KMS-11 (cell line): Measurements from ENCODE around the gene CORO6.

Experiments used
- H2AFZ ChIP-seq: fragments of 200-600 bp; sonication (generic); 2 replicates; pipeline ENCODE4 v1.6.1; 2016; ENCODE audit warnings: antibody characterized with exemption, mixed run types, low read depth
- H3K27ac ChIP-seq: fragments of 200-600 bp; sonication (generic); 2 replicates; pipeline ENCODE4 v1.6.1; 2016; ENCODE audit warnings: mild to moderate bottlenecking, mixed run types
- H3K27me3 ChIP-seq: fragments of 200-600 bp; sonication (generic); 2 replicates; pipeline ENCODE4 v1.6.1; 2017; ENCODE audit warnings: mild to moderate bottlenecking, low read depth, mixed run types, moderate library complexity; ENCODE audit not compliant: insufficient read depth
- H3K36me3 ChIP-seq: fragments of 200-600 bp; sonication (generic); 2 replicates; pipeline ENCODE4 v1.6.1; 2017; ENCODE audit warnings: mild to moderate bottlenecking, mixed run types; ENCODE audit not compliant: insufficient read depth
- H3K4me1 ChIP-seq: fragments of 200-600 bp; sonication (generic); 2 replicates; pipeline ENCODE4 v1.6.1; 2016; ENCODE audit warnings: mild to moderate bottlenecking, low read depth, mixed run types; ENCODE audit not compliant: poor library complexity, severe bottlenecking
- H3K4me2 ChIP-seq: fragments of 200-600 bp; sonication (generic); 2 replicates; pipeline ENCODE4 v1.7.0; 2016; ENCODE audit warnings: mild to moderate bottlenecking, mixed run types
- H3K4me3 ChIP-seq: fragments of 200-600 bp; sonication (generic); IDR thresholded peaks from 2 replicates; pipeline ENCODE4 v1.6.1; 2017; ENCODE audit warnings: low read depth, low read length, mixed read lengths; ENCODE audit not compliant: insufficient read depth
- H3K79me2 ChIP-seq: fragments of 200-600 bp; sonication (generic); 2 replicates; pipeline ENCODE4 v1.6.1; 2016; ENCODE audit warnings: low read depth, mixed run types; ENCODE audit not compliant: insufficient read depth
- H3K9ac ChIP-seq: fragments of 200-600 bp; sonication (generic); 2 replicates; pipeline ENCODE4 v1.6.1; 2016; ENCODE audit warnings: mild to moderate bottlenecking, mixed run types
- H4K20me1 ChIP-seq: fragments of 200-600 bp; sonication (generic); 2 replicates; pipeline ENCODE4 v1.6.1; 2016; ENCODE audit warnings: mild to moderate bottlenecking, mixed run types; ENCODE audit not compliant: insufficient read depth
- TF ChIP-seq, protein P1 (sequence below): fragments of 200-600 bp; sonication (generic); conservative IDR thresholded peaks from 2 replicates; pipeline ENCODE4 v1.6.1; 2017; ENCODE audit warnings: low read depth, mild to moderate bottlenecking, antibody characterized with exemption, low read length, moderate library complexity, mixed read lengths

The CORO6 gene

DNA sequence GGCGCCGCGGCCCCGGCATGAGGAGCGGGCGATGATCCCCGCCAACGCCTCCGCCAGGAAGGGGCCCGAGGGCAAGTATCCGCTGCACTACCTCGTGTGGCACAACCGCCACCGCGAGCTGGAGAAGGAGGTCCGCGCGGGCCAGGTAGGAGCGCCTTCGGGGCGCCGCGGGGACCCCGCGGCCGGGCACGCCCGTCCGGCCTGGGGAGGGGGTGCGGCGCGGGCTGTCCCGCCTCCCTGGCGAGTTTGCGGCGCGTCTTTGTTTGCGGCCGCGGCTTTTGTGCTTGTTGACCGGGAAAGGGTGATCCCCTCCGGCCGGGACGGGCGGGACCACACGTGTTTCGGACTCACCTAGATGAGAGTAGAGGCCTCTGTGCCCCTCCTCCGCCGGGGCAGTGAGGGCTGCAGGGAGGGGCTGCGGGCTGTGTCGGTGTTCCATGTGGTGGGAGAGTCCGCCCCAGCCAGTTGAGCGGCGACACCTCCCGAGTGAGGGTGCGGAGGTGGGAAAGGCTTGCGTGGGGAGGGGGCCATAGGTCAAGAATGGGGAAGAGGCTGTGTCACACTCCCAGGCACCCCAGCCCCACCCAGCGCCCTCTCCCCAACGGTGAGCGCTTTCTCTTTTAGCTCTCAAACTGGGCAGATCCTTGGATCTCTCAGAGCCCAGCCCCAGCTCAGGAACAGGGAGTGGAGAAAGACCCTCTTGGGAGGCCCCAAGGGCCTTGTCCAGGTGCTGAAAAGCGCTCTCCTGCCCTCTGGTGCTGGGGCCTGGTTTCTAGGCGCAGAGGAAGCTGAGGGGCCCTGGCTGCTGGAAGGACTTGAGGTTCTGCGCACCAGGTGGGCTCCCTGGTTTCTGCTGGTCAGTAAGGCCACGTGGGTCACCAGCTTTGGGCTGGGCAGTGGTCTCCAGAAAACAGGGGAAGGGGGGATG, 28.9 kb downstream of the CORO6 start:
- Histone ChIP-seq H3K4me3 (no peak overlapping the region), H3K4me1 (peaks cover 27% of the 10 kb centered on the region), H3K27ac (no peak overlapping the region), H2AFZ (peak overlapping the region; percentile 75), H3K79me2 (no peaks in the 10 kb centered on the region), H3K27me3 (no peaks in the 10 kb centered on the region), H3K9ac (no peak overlapping the region; the same call in 1 of the 2 replicates), H4K20me1 (no peaks in the 10 kb centered on the region), H3K4me2 (peak overlapping the region; percentile 78), H3K36me3 (no peaks in the 10 kb centered on the region)
- TF ChIP-seq, protein P1, sequence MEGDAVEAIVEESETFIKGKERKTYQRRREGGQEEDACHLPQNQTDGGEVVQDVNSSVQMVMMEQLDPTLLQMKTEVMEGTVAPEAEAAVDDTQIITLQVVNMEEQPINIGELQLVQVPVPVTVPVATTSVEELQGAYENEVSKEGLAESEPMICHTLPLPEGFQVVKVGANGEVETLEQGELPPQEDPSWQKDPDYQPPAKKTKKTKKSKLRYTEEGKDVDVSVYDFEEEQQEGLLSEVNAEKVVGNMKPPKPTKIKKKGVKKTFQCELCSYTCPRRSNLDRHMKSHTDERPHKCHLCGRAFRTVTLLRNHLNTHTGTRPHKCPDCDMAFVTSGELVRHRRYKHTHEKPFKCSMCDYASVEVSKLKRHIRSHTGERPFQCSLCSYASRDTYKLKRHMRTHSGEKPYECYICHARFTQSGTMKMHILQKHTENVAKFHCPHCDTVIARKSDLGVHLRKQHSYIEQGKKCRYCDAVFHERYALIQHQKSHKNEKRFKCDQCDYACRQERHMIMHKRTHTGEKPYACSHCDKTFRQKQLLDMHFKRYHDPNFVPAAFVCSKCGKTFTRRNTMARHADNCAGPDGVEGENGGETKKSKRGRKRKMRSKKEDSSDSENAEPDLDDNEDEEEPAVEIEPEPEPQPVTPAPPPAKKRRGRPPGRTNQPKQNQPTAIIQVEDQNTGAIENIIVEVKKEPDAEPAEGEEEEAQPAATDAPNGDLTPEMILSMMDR, result no peak

DNA sequence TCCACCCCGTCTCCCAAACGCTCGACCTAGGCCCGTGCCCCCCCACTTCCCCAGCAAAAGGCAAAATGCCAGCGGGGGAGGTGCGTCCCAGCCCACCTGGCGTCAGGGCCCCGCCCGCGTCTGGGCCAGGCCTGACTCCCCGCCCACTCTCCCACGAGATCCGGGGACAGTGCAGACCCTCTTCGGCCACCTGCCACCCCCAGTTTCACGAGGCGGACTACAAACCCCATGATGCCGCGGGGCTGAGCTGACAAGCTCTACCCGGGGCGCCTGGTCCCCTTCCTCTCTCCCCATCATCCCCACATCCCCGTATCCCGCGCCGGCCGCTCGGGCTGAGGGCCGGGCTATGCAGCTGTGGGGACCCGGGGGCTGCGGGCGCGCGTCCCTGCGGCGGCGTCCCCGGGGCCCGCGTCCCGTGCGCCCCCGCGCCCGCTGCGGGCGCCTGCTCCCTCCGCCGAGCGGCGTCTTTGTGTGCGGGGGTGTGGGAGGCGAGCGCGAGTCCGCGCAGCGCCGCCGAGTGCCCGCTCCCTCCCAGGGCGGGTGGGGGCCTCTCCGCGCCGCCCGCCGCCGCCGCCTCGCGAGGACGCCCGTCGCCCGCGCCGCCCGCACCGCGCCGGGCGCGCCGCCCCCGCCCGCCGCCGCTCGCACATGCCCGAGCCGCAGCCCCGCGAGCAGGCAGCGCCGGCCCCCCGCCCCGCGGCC, 29.7 kb downstream of the CORO6 start, which contains the start of gene ANKRD13B:
TSS of gene ANKRD13B (plus strand) at position 283 of the 702 bp plus-strand sequence. CDS start 490 bp downstream, outside the sequence.
- peak within 1 kb of the TSS; percentile 75 for H2AFZ ChIP-seq
- H3K36me3 ChIP-seq, result no peaks in the 10 kb centered on the region
- H3K27ac ChIP-seq, result no peak within 1 kb of the TSS
- no peak within 1 kb of the TSS; the same call in 1 of the 2 replicates for H3K9ac ChIP-seq
- peaks cover 31% of the 10 kb centered on the region for H3K4me1 ChIP-seq
- TF ChIP-seq, protein P1, result no peak
- H3K4me2 ChIP-seq, result peak within 1 kb of the TSS; percentile 90
- no peak within 1 kb of the TSS for H3K4me3 ChIP-seq
- no peaks in the 10 kb centered on the region for H4K20me1 ChIP-seq
- no peaks in the 10 kb centered on the region for H3K27me3 ChIP-seq
- peaks cover 5% of the 10 kb centered on the region; the same call in 1 of the 2 replicates for H3K79me2 ChIP-seq

DNA sequence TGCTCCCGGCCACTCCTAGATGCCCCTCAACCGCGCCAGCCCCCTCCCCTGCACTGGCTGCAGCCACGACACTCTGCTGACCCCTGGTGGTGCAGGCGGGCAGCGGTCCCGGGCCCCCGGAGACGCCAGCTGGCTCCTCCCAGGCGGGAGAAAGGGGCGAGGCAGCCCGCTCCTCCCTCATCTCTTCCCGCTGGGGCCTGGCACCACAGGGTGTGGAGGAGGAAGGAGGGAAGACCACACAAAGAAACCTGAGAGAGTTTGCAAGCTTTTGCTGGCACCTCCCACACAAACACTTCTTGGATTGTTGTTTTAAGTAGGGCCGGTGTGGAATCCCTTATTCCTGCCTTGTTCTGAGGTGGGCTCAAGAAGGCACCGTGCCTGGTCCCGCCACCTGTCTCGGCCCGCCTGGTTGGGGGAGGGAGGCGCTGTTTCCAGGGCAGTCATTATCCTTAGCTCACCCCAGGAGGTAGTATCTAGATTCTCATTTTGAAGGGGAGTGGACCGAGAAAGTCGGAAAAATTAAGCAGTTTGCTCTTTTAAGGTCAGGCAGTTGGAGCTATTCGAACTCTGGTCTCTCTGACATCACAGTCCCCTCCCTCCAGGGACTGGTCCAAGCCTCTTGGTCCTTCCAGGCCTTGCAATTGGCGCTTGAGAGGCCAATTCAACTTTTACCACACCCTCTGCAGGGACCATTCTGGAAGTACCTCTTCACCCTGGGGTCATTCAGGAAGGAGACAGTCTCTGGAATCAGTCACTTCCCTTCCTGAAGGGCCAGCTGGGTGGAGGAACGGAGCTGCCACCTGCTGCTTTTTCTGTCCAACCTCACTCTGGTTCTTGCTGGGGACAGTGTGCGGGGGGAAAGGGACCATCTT, 30.7 kb downstream of the CORO6 start:
- Histone ChIP-seq H3K9ac (no peak overlapping the region), H3K36me3 (no peaks in the 10 kb centered on the region), H3K27ac (no peak overlapping the region), H3K4me1 (peaks cover 38% of the 10 kb centered on the region), H2AFZ (peak overlapping the region; percentile 75), H3K4me3 (no peak overlapping the region), H3K4me2 (peak overlapping the region; percentile 90), H3K27me3 (no peaks in the 10 kb centered on the region), H3K79me2 (peaks cover 15% of the 10 kb centered on the region; the same call in 1 of the 2 replicates), H4K20me1 (no peaks in the 10 kb centered on the region)
- TF ChIP-seq, protein P1, result peak; percentile 94
